ENCODE measurements around the gene MRPL27. TPM values are rescaled to one million over a fixed set of nuclear protein-coding genes. Genes with fewer than 3 reads are reported as not detected.

MRPL27 gene
- total and polyA plus RNA-seq, 2 of the 4 experiments (the other 2 are of a cell fraction): 176 to 202 TPM

GRCh38 chr17:50389534-50389933 is 16.6 kb upstream of the MRPL27 start:
- TF ChIP-seq NFE2L2 (IDR thresholded peaks at IDR 0.05; ENCODE audit: low read depth, low read length) (no peak), MAZ (IDR thresholded peaks at IDR 0.05; ENCODE audit: borderline replicate concordance, low read depth, low read length) (no peak), MAFK (IDR thresholded peaks at IDR 0.05; ENCODE audit: low read depth, low read length) (no peak), CTCF (conservative IDR thresholded peaks at IDR 0.05; ENCODE audit: low read depth, low read length) (no peak)
- Histone ChIP-seq H4K8ac (ENCODE audit: low read depth in 2 of 2, low read length in 2 of 2) (no peak overlapping the region), H2AK9ac (replicated peaks; ENCODE audit: low read depth, low read length, poor library complexity) (no peak overlapping the region), H3K9ac (ENCODE audit: low read depth, low read length) (no peak overlapping the region), H3K23ac (ENCODE audit: low read depth, low read length) (no peak overlapping the region), H3K27ac (ENCODE audit: insufficient read depth, low read length) (no peak overlapping the region), H2AK5ac (ENCODE audit: low read depth, low read length) (no peak overlapping the region), H3K9me3 (ENCODE audit: control insufficient read depth, insufficient read depth, low read length) (no peaks in the 10 kb centered on the region), H2AFZ (replicated peaks; ENCODE audit: low read length, poor library complexity) (no peak overlapping the region), H3K79me1 (ENCODE audit: low read depth in 1 of 2, low read length in 2 of 2) (peaks cover 74 to 91% of the 10 kb centered on the region in 2 experiments), H4K91ac (ENCODE audit: insufficient read depth, low read depth, low read length) (no peak overlapping the region), H3K36me3 (ENCODE audit: control insufficient read depth, insufficient read depth, low read length) (peaks cover 81% of the 10 kb centered on the region), H3K4me2 (ENCODE audit: low read depth, low read length) (no peak overlapping the region), H2BK5ac (ENCODE audit: low read depth, low read length, poor library complexity, severe bottlenecking) (no peak overlapping the region), H3K27me3 (ENCODE audit: control insufficient read depth, insufficient read depth, low read length) (no peaks in the 10 kb centered on the region), H3K14ac (replicated peaks; ENCODE audit: low read depth, low read length) (no peak overlapping the region), H4K20me1 (ENCODE audit: insufficient read depth, low read length) (peaks cover 62% of the 10 kb centered on the region), H2BK120ac (ENCODE audit: low read depth, low read length) (no peak overlapping the region), H3K18ac (ENCODE audit: low read depth, low read length) (no peak overlapping the region), H3K4ac (ENCODE audit: low read depth, low read length) (no peak overlapping the region), H3K4me3 (ENCODE audit: insufficient read depth, low read depth, low read length) (no peak overlapping the region), H2BK20ac (ENCODE audit: low read depth, low read length) (no peak overlapping the region), H2BK15ac (ENCODE audit: low read depth, low read length) (no peak overlapping the region), H3K4me1 (ENCODE audit: control insufficient read depth, insufficient read depth, low read length) (no peaks in the 10 kb centered on the region), H3K9me1 (ENCODE audit: insufficient read depth, low read length) (peaks cover 10% of the 10 kb centered on the region; the same call in 1 of the 2 replicates), H4K5ac (ENCODE audit: low read depth, low read length) (no peak overlapping the region), H3K56ac (ENCODE audit: extremely low read depth, insufficient read depth, low read length) (no peak overlapping the region)
- intact Hi-C loops (cut with micrococcal nuclease): no loop called here
- in situ Hi-C loops (cut with MboI; ENCODE audit: low sequenced_read_pairs): no loop called here
- no CpG with 5 or more reads among the region's 6 CpGs for WGBS, 2 experiments (ENCODE audit: extremely low coverage in 2 of 2, insufficient read length in 1 of 2)
- no TSS peak for BruUV-seq (replicated peaks)
- POLR2A ChIA-PET (ENCODE audit: unreplicated experiment): no interaction called here
- CTCF ChIA-PET: no interaction called here
- ATAC-seq (ENCODE audit: low read depth) (no peak), DNase-seq (no peak)
- dilution Hi-C loops (cut with HindIII; ENCODE audit: low sequenced_read_pairs, unreplicated experiment): no loop called here
